ENCODE results near the gene KRT82.

KRT82 gene

GRCh38 chr12:52360106-52360662, 46.0 kb downstream of the KRT82 start:
- TF ChIP-seq SIN3A (IDR thresholded peaks at IDR 0.05; ENCODE audit: borderline replicate concordance, insufficient read depth, low read length) (no peak), POLR2AphosphoS5 (IDR thresholded peaks at IDR 0.05; ENCODE audit: low read depth, low read length) (no peak), FOXP2 (optimal IDR thresholded peaks at IDR 0.05; ENCODE audit: borderline replicate concordance, extremely low read depth, extremely low read length, insufficient read depth) (no peak), REST (IDR thresholded peaks at IDR 0.05; ENCODE audit: insufficient read depth in 1 of 2, low read depth in 2 of 2, low read length in 2 of 2) (no peak), TAF1 (IDR thresholded peaks at IDR 0.05; ENCODE audit: borderline replicate concordance, insufficient read depth, low read length) (no peak)

GRCh38 chr12:52359621-52360061, 46.5 kb downstream of the KRT82 start:
- TF ChIP-seq FOXP2 (optimal IDR thresholded peaks at IDR 0.05; ENCODE audit: borderline replicate concordance, extremely low read depth, extremely low read length, insufficient read depth) (no peak), REST (IDR thresholded peaks at IDR 0.05; ENCODE audit: insufficient read depth in 1 of 2, low read depth in 2 of 2, low read length in 2 of 2) (no peak), TAF1 (IDR thresholded peaks at IDR 0.05; ENCODE audit: borderline replicate concordance, insufficient read depth, low read length) (no peak), SIN3A (IDR thresholded peaks at IDR 0.05; ENCODE audit: borderline replicate concordance, insufficient read depth, low read length) (no peak)

- TF ChIP-seq FOXP2 (optimal IDR thresholded peaks at IDR 0.05; ENCODE audit: borderline replicate concordance, extremely low read depth, extremely low read length, insufficient read depth) (no peak), SIN3A (IDR thresholded peaks at IDR 0.05; ENCODE audit: borderline replicate concordance, insufficient read depth, low read length) (no peak)
Observed at GRCh38 chr12:52358575-52359350, 47.4 kb downstream of the KRT82 start.

- TF ChIP-seq TAF1 (IDR thresholded peaks at IDR 0.05; ENCODE audit: borderline replicate concordance, insufficient read depth, low read length) (no peak), SIN3A (IDR thresholded peaks at IDR 0.05; ENCODE audit: borderline replicate concordance, insufficient read depth, low read length) (no peak), FOXP2 (optimal IDR thresholded peaks at IDR 0.05; ENCODE audit: borderline replicate concordance, extremely low read depth, extremely low read length, insufficient read depth) (no peak), POLR2AphosphoS5 (IDR thresholded peaks at IDR 0.05; ENCODE audit: low read depth, low read length) (no peak), REST (IDR thresholded peaks at IDR 0.05; ENCODE audit: insufficient read depth in 1 of 2, low read depth in 2 of 2, low read length in 2 of 2) (no peak)
Observed at GRCh38 chr12:52356762-52357580, 49.2 kb downstream of the KRT82 start.

GRCh38 chr12:52356031-52356761, 49.9 kb downstream of the KRT82 start:
- no peak for TF ChIP-seq TAF1 (IDR thresholded peaks at IDR 0.05; ENCODE audit: borderline replicate concordance, insufficient read depth, low read length)
